Activated naive CD8-positive, alpha-beta T cell treated with anti-CD3 and anti-CD28 coated beads for 36 hours (primary cell): ENCODE results near the gene SCNN1B. TPM values are rescaled to one million over a fixed set of nuclear protein-coding genes. Genes with fewer than 3 reads are reported as not detected.

Source experiments
- DNase-seq: peaks from one replicate; pipeline ENCODE4 v3.0.0; 2021
- H3K27ac Mint-ChIP-seq: one replicate; pipeline ENCODE4 v1.8.0; 2022; ENCODE audit warnings: mild to moderate bottlenecking, moderate library complexity, mixed read lengths
- H3K27me3 Mint-ChIP-seq: one replicate; pipeline ENCODE4 v1.8.0; 2022; ENCODE audit warnings: mild to moderate bottlenecking, mixed read lengths
- H3K36me3 Mint-ChIP-seq: one replicate; pipeline ENCODE4 v1.8.0; 2021; ENCODE audit warnings: mild to moderate bottlenecking, mixed read lengths
- H3K4me1 Mint-ChIP-seq: one replicate; pipeline ENCODE4 v1.8.0; 2021; ENCODE audit warnings: mixed read lengths
- H3K4me3 Mint-ChIP-seq: one replicate; pipeline ENCODE4 v1.8.0; 2022; ENCODE audit warnings: mild to moderate bottlenecking, moderate library complexity, mixed read lengths
- H3K9me3 Mint-ChIP-seq: one replicate; pipeline ENCODE4 v1.8.0; 2022; ENCODE audit warnings: mixed read lengths
- total RNA-seq, 2 experiments: library from RNA; stranded (reverse); gene quantifications; one replicate each; pipeline ENCODE4 v1.2.3, GENCODE V29; 2021

The SCNN1B gene
- total RNA-seq, 2 experiments from 2014 or later: not detected

- H3K36me3 Mint-ChIP-seq: no peaks in the 10 kb centered on the region
- no peak overlapping the region for H3K4me3 Mint-ChIP-seq
- H3K27me3 Mint-ChIP-seq: peaks cover 58% of the 10 kb centered on the region
- no peak overlapping the region for H3K27ac Mint-ChIP-seq
- no peaks in the 10 kb centered on the region for H3K9me3 Mint-ChIP-seq
- no peaks in the 10 kb centered on the region for H3K4me1 Mint-ChIP-seq
- DNase-seq: no peak
Observed at GRCh38 chr16:23301251-23302044, 654 bp upstream of the SCNN1B start.

GRCh38 chr16:23303685-23304084 lies 1.6 kb downstream of the SCNN1B start:
- H3K27ac Mint-ChIP-seq: no peak overlapping the region
- DNase-seq: no peak
- no peaks in the 10 kb centered on the region for H3K36me3 Mint-ChIP-seq
- H3K27me3 Mint-ChIP-seq: peaks cover 40% of the 10 kb centered on the region
- H3K4me1 Mint-ChIP-seq: no peaks in the 10 kb centered on the region
- no peaks in the 10 kb centered on the region for H3K9me3 Mint-ChIP-seq
- H3K4me3 Mint-ChIP-seq: no peak overlapping the region

- DNase-seq: no peak
- Mint-ChIP-seq H3K4me1 (no peaks in the 10 kb centered on the region), H3K27ac (no peak overlapping the region), H3K36me3 (no peaks in the 10 kb centered on the region), H3K4me3 (no peak overlapping the region), H3K9me3 (no peaks in the 10 kb centered on the region), H3K27me3 (peaks cover 36% of the 10 kb centered on the region)
Observed at GRCh38 chr16:23304620-23305019, 2.5 kb downstream of the SCNN1B start.

- Mint-ChIP-seq H3K9me3 (no peaks in the 10 kb centered on the region), H3K27me3 (peaks cover 26% of the 10 kb centered on the region), H3K4me3 (no peak overlapping the region), H3K27ac (no peak overlapping the region), H3K36me3 (no peaks in the 10 kb centered on the region), H3K4me1 (no peaks in the 10 kb centered on the region)
- no peak for DNase-seq
Observed at GRCh38 chr16:23306199-23307100, 4.3 kb downstream of the SCNN1B start.

- no peak for DNase-seq
- Mint-ChIP-seq H3K27me3 (no peaks in the 10 kb centered on the region), H3K4me3 (no peak overlapping the region), H3K36me3 (no peaks in the 10 kb centered on the region), H3K4me1 (no peaks in the 10 kb centered on the region), H3K27ac (no peak overlapping the region), H3K9me3 (no peaks in the 10 kb centered on the region)
Observed at GRCh38 chr16:23310217-23310616, 8.1 kb downstream of the SCNN1B start.

- Mint-ChIP-seq H3K27ac (no peak overlapping the region), H3K4me1 (no peaks in the 10 kb centered on the region), H3K4me3 (no peak overlapping the region), H3K27me3 (no peaks in the 10 kb centered on the region), H3K36me3 (no peaks in the 10 kb centered on the region), H3K9me3 (no peaks in the 10 kb centered on the region)
- DNase-seq: no peak
Observed at GRCh38 chr16:23310744-23311143, 8.6 kb downstream of the SCNN1B start.

- DNase-seq: no peak
- no peaks in the 10 kb centered on the region for H3K9me3 Mint-ChIP-seq
- no peaks in the 10 kb centered on the region for H3K4me1 Mint-ChIP-seq
- H3K27ac Mint-ChIP-seq: no peak overlapping the region
- no peaks in the 10 kb centered on the region for H3K27me3 Mint-ChIP-seq
- no peaks in the 10 kb centered on the region for H3K36me3 Mint-ChIP-seq
- no peak overlapping the region for H3K4me3 Mint-ChIP-seq
Observed at GRCh38 chr16:23316232-23316631, 14.1 kb downstream of the SCNN1B start.

GRCh38 chr16:23316634-23317265 lies 14.6 kb downstream of the SCNN1B start:
- H3K27ac Mint-ChIP-seq: no peak overlapping the region
- no peaks in the 10 kb centered on the region for H3K9me3 Mint-ChIP-seq
- no peaks in the 10 kb centered on the region for H3K27me3 Mint-ChIP-seq
- H3K4me1 Mint-ChIP-seq: no peaks in the 10 kb centered on the region
- DNase-seq: no peak
- no peaks in the 10 kb centered on the region for H3K36me3 Mint-ChIP-seq
- no peak overlapping the region for H3K4me3 Mint-ChIP-seq

- H3K9me3 Mint-ChIP-seq: no peaks in the 10 kb centered on the region
- H3K36me3 Mint-ChIP-seq: no peaks in the 10 kb centered on the region
- H3K4me1 Mint-ChIP-seq: no peaks in the 10 kb centered on the region
- no peaks in the 10 kb centered on the region for H3K27me3 Mint-ChIP-seq
- no peak for DNase-seq
- H3K4me3 Mint-ChIP-seq: no peak overlapping the region
- H3K27ac Mint-ChIP-seq: no peak overlapping the region
Observed at GRCh38 chr16:23317266-23317661, 15.2 kb downstream of the SCNN1B start.

- H3K27ac Mint-ChIP-seq: no peak overlapping the region
- no peak overlapping the region for H3K4me3 Mint-ChIP-seq
- no peaks in the 10 kb centered on the region for H3K9me3 Mint-ChIP-seq
- H3K4me1 Mint-ChIP-seq: no peaks in the 10 kb centered on the region
- no peaks in the 10 kb centered on the region for H3K36me3 Mint-ChIP-seq
- no peaks in the 10 kb centered on the region for H3K27me3 Mint-ChIP-seq
- DNase-seq: no peak
Observed at GRCh38 chr16:23317751-23318150, 15.6 kb downstream of the SCNN1B start.

GRCh38 chr16:23318639-23319038 lies 16.5 kb downstream of the SCNN1B start:
- no peak overlapping the region for H3K27ac Mint-ChIP-seq
- H3K36me3 Mint-ChIP-seq: no peaks in the 10 kb centered on the region
- H3K4me3 Mint-ChIP-seq: no peak overlapping the region
- peaks cover 6% of the 10 kb centered on the region for H3K4me1 Mint-ChIP-seq
- H3K27me3 Mint-ChIP-seq: no peaks in the 10 kb centered on the region
- no peaks in the 10 kb centered on the region for H3K9me3 Mint-ChIP-seq
- DNase-seq: no peak

- Mint-ChIP-seq H3K36me3 (no peaks in the 10 kb centered on the region), H3K4me3 (no peak overlapping the region), H3K27me3 (peaks cover 8% of the 10 kb centered on the region), H3K9me3 (no peaks in the 10 kb centered on the region), H3K27ac (no peak overlapping the region), H3K4me1 (peaks cover 10% of the 10 kb centered on the region)
- no peak for DNase-seq
Observed at GRCh38 chr16:23319861-23320615, 17.9 kb downstream of the SCNN1B start.

GRCh38 chr16:23320693-23321092 lies 18.6 kb downstream of the SCNN1B start:
- Mint-ChIP-seq H3K4me1 (peaks cover 10% of the 10 kb centered on the region), H3K9me3 (no peaks in the 10 kb centered on the region), H3K36me3 (no peaks in the 10 kb centered on the region), H3K27me3 (peaks cover 10% of the 10 kb centered on the region), H3K4me3 (no peak overlapping the region), H3K27ac (no peak overlapping the region)
- DNase-seq: no peak

GRCh38 chr16:23321206-23321875 lies 19.2 kb downstream of the SCNN1B start:
- DNase-seq: no peak

More at GRCh38 chr16:23321206-23321875, 19.2 kb downstream of the SCNN1B start:
- Mint-ChIP-seq H3K27ac (no peak overlapping the region), H3K27me3 (peaks cover 10% of the 10 kb centered on the region), H3K4me3 (no peak overlapping the region), H3K4me1 (peaks cover 10% of the 10 kb centered on the region), H3K36me3 (no peaks in the 10 kb centered on the region), H3K9me3 (no peaks in the 10 kb centered on the region)
